MM.1S (cell line): ENCODE data around the gene NPAT.

Experiments
- DNase-seq: peaks from one replicate; pipeline ENCODE4 v3.0.0-alpha.2; 2015
- H2AFZ ChIP-seq: fragments of 300-600 bp; sonication (generic); 2 replicates; pipeline ENCODE4 v1.6.0; 2016; ENCODE audit warnings: antibody characterized with exemption, low read length
- H3F3A ChIP-seq: fragments of 300-600 bp; sonication (generic); 2 replicates; pipeline ENCODE4 v1.6.1; 2016; ENCODE audit warnings: mild to moderate bottlenecking, antibody characterized with exemption, low read length, moderate library complexity, mixed read lengths; ENCODE audit not compliant: insufficient read depth
- H3K27ac ChIP-seq: fragments of 300-600 bp; sonication (generic); 2 replicates; pipeline ENCODE4 v1.5.1; 2016; ENCODE audit warnings: mild to moderate bottlenecking, low read length
- H3K27me3 ChIP-seq: fragments of 300-600 bp; sonication (generic); replicated peaks from 2 replicates; pipeline ENCODE4 v1.6.0; 2016; ENCODE audit warnings: low read length; ENCODE audit not compliant: insufficient read depth
- H3K36me3 ChIP-seq: fragments of 300-600 bp; sonication (generic); replicated peaks from 2 replicates; pipeline ENCODE4 v1.6.1; 2016; ENCODE audit warnings: mild to moderate bottlenecking, low read length, mixed read lengths; ENCODE audit not compliant: insufficient read depth
- H3K4me1 ChIP-seq: fragments of 300-600 bp; sonication (generic); 2 replicates; pipeline ENCODE4 v1.6.1; 2016; ENCODE audit warnings: low read length, mixed read lengths
- H3K4me2 ChIP-seq: fragments of 300-600 bp; sonication (generic); 2 replicates; pipeline ENCODE4 v1.6.0; 2016; ENCODE audit warnings: low read depth, low read length
- H3K4me3 ChIP-seq: fragments of 300-600 bp; sonication (generic); 2 replicates; pipeline ENCODE4 v1.5.1; 2016; ENCODE audit warnings: low read length, mixed read lengths
- H3K79me2 ChIP-seq: fragments of 300-600 bp; sonication (generic); 2 replicates; pipeline ENCODE4 v1.6.1; 2016; ENCODE audit warnings: mixed run types, low read length, mixed read lengths
- H3K9ac ChIP-seq: fragments of 300-600 bp; sonication (generic); 2 replicates; pipeline ENCODE4 v1.6.1; 2016; ENCODE audit warnings: low read length, mixed read lengths
- H3K9me2 ChIP-seq: fragments of 300-600 bp; sonication (generic); replicated peaks from 2 replicates; pipeline ENCODE4 v1.6.1; 2016; ENCODE audit warnings: mild to moderate bottlenecking, low read length, mixed read lengths; ENCODE audit not compliant: insufficient read depth
- H3K9me3 ChIP-seq: fragments of 300-600 bp; sonication (generic); replicated peaks from 2 replicates; pipeline ENCODE4 v1.6.1; 2016; ENCODE audit warnings: mild to moderate bottlenecking, low read length, mixed read lengths; ENCODE audit not compliant: insufficient read depth
- H4K20me1 ChIP-seq: fragments of 300-600 bp; sonication (generic); 2 replicates; pipeline ENCODE4 v1.6.1; 2016; ENCODE audit warnings: mild to moderate bottlenecking, low read length, moderate library complexity, mixed read lengths; ENCODE audit not compliant: insufficient read depth
- CTCF ChIP-seq: fragments of 300-600 bp; sonication (generic); IDR thresholded peaks from 2 replicates; pipeline ENCODE4 v1.5.1; 2016; ENCODE audit warnings: antibody characterized with exemption, low read length, mixed read lengths
- EZH2 ChIP-seq: fragments of 300-600 bp; sonication (generic); optimal IDR thresholded peaks from 2 replicates; pipeline ENCODE3; 2017; ENCODE audit warnings: low read depth, mild to moderate bottlenecking, antibody characterized with exemption, low read length, mixed read lengths
- EZH2phosphoT487 ChIP-seq: fragments of 300-600 bp; sonication (generic); IDR thresholded peaks from 2 replicates; pipeline ENCODE4 v1.6.1; 2018; ENCODE audit warnings: antibody characterized with exemption, low read length

Gene NPAT

DNA sequence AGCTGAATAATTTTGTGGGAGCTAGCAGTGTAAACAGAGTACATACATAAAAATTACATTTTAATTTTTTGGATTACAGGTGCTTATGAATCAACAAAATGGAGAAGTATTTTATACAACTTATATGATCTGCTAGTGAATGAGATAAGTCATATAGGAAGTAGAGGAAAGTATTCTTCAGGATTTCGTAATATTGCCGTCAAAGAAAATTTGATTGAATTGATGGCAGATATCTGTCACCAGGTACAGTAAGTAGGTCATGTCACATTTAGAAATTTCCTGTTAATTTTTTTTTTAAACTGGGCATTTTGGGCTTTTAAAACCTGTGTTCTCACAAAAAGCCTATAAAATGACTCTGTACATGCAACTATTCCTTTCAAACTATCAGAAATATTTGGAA, 24.4 kb upstream of the NPAT start:
- Histone ChIP-seq H3K4me1 (no peaks in the 10 kb centered on the region), H3K36me3 (no peaks in the 10 kb centered on the region; the same call in 1 of the 2 replicates), H3K27ac (no peak overlapping the region), H3K9me2 (no peaks in the 10 kb centered on the region), H3K9ac (no peak overlapping the region), H2AFZ (no peak overlapping the region), H3K4me2 (no peak overlapping the region), H3K4me3 (no peak overlapping the region), H3K27me3 (no peaks in the 10 kb centered on the region), H3K9me3 (no peaks in the 10 kb centered on the region), H3F3A (no peaks in the 10 kb centered on the region), H4K20me1 (no peaks in the 10 kb centered on the region), H3K79me2 (no peaks in the 10 kb centered on the region)
- DNase-seq, result no peak
- TF ChIP-seq EZH2phosphoT487 (no peak), CTCF (no peak), EZH2 (no peak)

DNA sequence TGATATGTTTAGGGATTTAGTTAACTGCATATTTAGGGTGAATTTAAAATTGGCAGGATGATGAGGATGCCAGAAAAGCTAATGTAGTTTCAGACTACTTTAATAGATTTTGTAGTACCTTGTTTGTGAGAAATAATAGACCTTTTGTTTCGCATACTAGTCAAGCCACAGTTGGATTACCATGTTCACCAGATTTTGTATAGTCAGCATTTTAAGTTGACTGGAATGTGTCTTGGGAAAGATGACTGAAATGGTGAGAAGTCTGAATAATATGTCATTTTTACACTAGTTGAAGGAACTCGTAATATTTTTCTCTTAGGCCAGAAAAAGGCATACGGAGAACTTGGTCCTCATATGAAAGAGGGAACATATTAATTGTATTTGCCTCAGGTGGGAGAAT, 23.9 kb upstream of the NPAT start:
- no peak for TF ChIP-seq EZH2phosphoT487
- H3K27ac ChIP-seq, result no peak overlapping the region
- H3K4me1 ChIP-seq, result no peaks in the 10 kb centered on the region
- H2AFZ ChIP-seq, result no peak overlapping the region
- no peak for DNase-seq
- H3F3A ChIP-seq, result no peaks in the 10 kb centered on the region
- no peak overlapping the region for H3K4me3 ChIP-seq
- no peaks in the 10 kb centered on the region for H3K79me2 ChIP-seq
- H3K4me2 ChIP-seq, result no peak overlapping the region
- no peaks in the 10 kb centered on the region for H4K20me1 ChIP-seq
- H3K36me3 ChIP-seq, result no peaks in the 10 kb centered on the region; the same call in 1 of the 2 replicates
- no peak overlapping the region for H3K9ac ChIP-seq
- H3K9me2 ChIP-seq, result no peaks in the 10 kb centered on the region
- H3K27me3 ChIP-seq, result no peaks in the 10 kb centered on the region
- H3K9me3 ChIP-seq, result no peaks in the 10 kb centered on the region

DNA sequence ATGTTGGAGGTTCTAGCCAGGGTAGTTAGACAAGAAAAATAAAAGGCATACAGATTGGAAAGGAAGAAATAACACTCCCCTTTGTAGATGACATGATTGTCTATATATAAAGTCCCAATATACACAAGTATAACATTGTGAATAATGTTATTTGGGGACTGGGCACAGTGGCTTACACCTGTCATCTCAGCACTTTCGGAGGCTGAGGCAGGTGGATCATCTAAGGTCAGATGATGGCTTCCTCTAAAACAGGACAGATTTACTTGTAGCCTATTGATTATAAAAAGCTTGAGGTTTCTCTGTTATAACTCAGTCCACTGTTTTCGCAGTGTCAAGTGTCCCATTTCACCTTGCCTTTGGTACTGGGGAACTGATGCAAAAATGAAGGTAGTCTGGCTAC, 20.0 kb upstream of the NPAT start:
- Histone ChIP-seq H4K20me1 (peaks cover 1% of the 10 kb centered on the region; the same call in 1 of the 2 replicates), H3K79me2 (no peaks in the 10 kb centered on the region; the same call in 1 of the 2 replicates), H3K4me3 (no peak overlapping the region), H3K27ac (no peak overlapping the region), H3K9me3 (no peaks in the 10 kb centered on the region), H3K36me3 (no peaks in the 10 kb centered on the region), H3K9me2 (no peaks in the 10 kb centered on the region), H2AFZ (no peak overlapping the region), H3K9ac (no peak overlapping the region), H3K4me1 (peaks cover 2% of the 10 kb centered on the region; the same call in 1 of the 2 replicates), H3K4me2 (no peak overlapping the region), H3F3A (no peaks in the 10 kb centered on the region), H3K27me3 (no peaks in the 10 kb centered on the region)
- TF ChIP-seq CTCF (no peak), EZH2 (no peak), EZH2phosphoT487 (no peak)
- DNase-seq, result no peak

GRCh38 chr11:108241330-108242037, 19.0 kb upstream of the NPAT start:
- H3F3A ChIP-seq, result peaks cover 6% of the 10 kb centered on the region
- no peak overlapping the region for H3K4me2 ChIP-seq
- no peaks in the 10 kb centered on the region for H3K9me2 ChIP-seq
- H3K27ac ChIP-seq, result no peak overlapping the region
- TF ChIP-seq EZH2, result no peak
- no peak for TF ChIP-seq CTCF
- TF ChIP-seq EZH2phosphoT487, result no peak
- no peaks in the 10 kb centered on the region for H3K27me3 ChIP-seq
- no peaks in the 10 kb centered on the region for H3K9me3 ChIP-seq
- no peaks in the 10 kb centered on the region for H3K36me3 ChIP-seq
- no peak overlapping the region for H3K4me3 ChIP-seq
- peaks cover 8% of the 10 kb centered on the region for H4K20me1 ChIP-seq
- H3K79me2 ChIP-seq, result no peaks in the 10 kb centered on the region; the same call in 1 of the 2 replicates
- H2AFZ ChIP-seq, result no peak overlapping the region
- H3K4me1 ChIP-seq, result peaks cover 11% of the 10 kb centered on the region
- no peak for DNase-seq
- H3K9ac ChIP-seq, result no peak overlapping the region
